Astrocyte (in vitro differentiated cells and primary cell): ENCODE measurements around the gene PXN. TPM values are rescaled to one million over a fixed set of nuclear protein-coding genes. Genes with fewer than 3 reads are reported as not detected.

Experiments
- DNase-seq: peaks from one replicate; pipeline ENCODE4 v3.0.0-alpha.2; 2010; ENCODE audit warnings: low read depth
- FAIRE-seq: peaks from 2 replicates; lab custom pipeline; 2011; peaks lifted over from hg19 to GRCh38; lab: Jason Lieb, UNC
- H2AFZ ChIP-seq: 2 replicates; pipeline ENCODE4 v1.6.0; 2012; ENCODE audit warnings: low read depth, low read length, inconsistent platforms
- H3K27ac ChIP-seq: 2 replicates; pipeline ENCODE4 v1.5.1; 2011; ENCODE audit warnings: low read depth, low read length, inconsistent platforms
- H3K27me3 ChIP-seq: 2 replicates; pipeline ENCODE4 v1.6.0; 2011; ENCODE audit warnings: low read length, inconsistent platforms; ENCODE audit not compliant: insufficient read depth
- H3K36me3 ChIP-seq: 2 replicates; pipeline ENCODE4 v1.5.1; 2011; ENCODE audit warnings: low read length, inconsistent platforms; ENCODE audit not compliant: insufficient read depth
- H3K4me1 ChIP-seq: 2 replicates; pipeline ENCODE4 v1.5.1; 2011; ENCODE audit warnings: low read length, inconsistent platforms; ENCODE audit not compliant: insufficient read depth
- H3K4me2 ChIP-seq: 2 replicates; pipeline ENCODE4 v1.6.0; 2012; ENCODE audit warnings: low read length, inconsistent platforms
- H3K4me3 ChIP-seq: 2 replicates; pipeline ENCODE4 v1.5.1; 2011; ENCODE audit warnings: low read depth, mild to moderate bottlenecking, low read length, inconsistent platforms; ENCODE audit not compliant: insufficient read depth
- H3K79me2 ChIP-seq: 2 replicates; pipeline ENCODE4 v1.6.0; 2012; ENCODE audit warnings: mild to moderate bottlenecking, low read length, inconsistent platforms; ENCODE audit not compliant: insufficient read depth
- H3K9ac ChIP-seq: 2 replicates; pipeline ENCODE4 v1.6.0; 2012; ENCODE audit warnings: mild to moderate bottlenecking, low read length, inconsistent platforms
- H3K9me3 ChIP-seq: 2 replicates; pipeline ENCODE4 v1.5.1; 2012; ENCODE audit warnings: low read depth, mild to moderate bottlenecking, low read length, inconsistent platforms; ENCODE audit not compliant: insufficient read depth
- H4K20me1 ChIP-seq: 2 replicates; pipeline ENCODE4 v1.6.0; 2012; ENCODE audit warnings: low read length, inconsistent platforms; ENCODE audit not compliant: insufficient read depth
- H3K27ac Mint-ChIP-seq: one replicate; pipeline ENCODE4 v1.8.0; 2021; ENCODE audit warnings: mild to moderate bottlenecking, mixed read lengths; ENCODE audit not compliant: unreplicated experiment
- H3K27me3 Mint-ChIP-seq: one replicate; pipeline ENCODE4 v1.8.0; 2021; ENCODE audit warnings: low read depth, mixed read lengths; ENCODE audit not compliant: unreplicated experiment
- H3K36me3 Mint-ChIP-seq: one replicate; pipeline ENCODE4 v1.8.0; 2021; ENCODE audit warnings: low read depth, mixed read lengths; ENCODE audit not compliant: unreplicated experiment
- H3K4me1 Mint-ChIP-seq: one replicate; pipeline ENCODE4 v1.8.0; 2021; ENCODE audit warnings: low read depth, mixed read lengths; ENCODE audit not compliant: unreplicated experiment
- H3K4me3 Mint-ChIP-seq: one replicate; pipeline ENCODE4 v1.8.0; 2021; ENCODE audit warnings: mild to moderate bottlenecking, moderate library complexity, mixed read lengths; ENCODE audit not compliant: unreplicated experiment
- H3K9me3 Mint-ChIP-seq: one replicate; pipeline ENCODE4 v1.8.0; 2021; ENCODE audit warnings: mild to moderate bottlenecking, mixed read lengths; ENCODE audit not compliant: unreplicated experiment
- CTCF ChIP-seq: IDR thresholded peaks from 2 replicates; pipeline ENCODE4 v1.5.1; 2011; ENCODE audit warnings: low read depth, mild to moderate bottlenecking, inconsistent platforms, low read length, moderate library complexity; ENCODE audit not compliant: insufficient read depth
- EZH2 ChIP-seq: IDR thresholded peaks from 2 replicates; pipeline ENCODE4 v1.6.1; 2012; ENCODE audit warnings: mild to moderate bottlenecking, low read length, inconsistent platforms; ENCODE audit not compliant: insufficient read depth
- total RNA-seq: library from RNA; stranded (reverse); gene quantifications from 2 replicates; pipeline ENCODE4 v1.2.1, GENCODE V29; 2021

The PXN gene
- total RNA-seq, 1 donor from 2014 or later: 151 TPM

- H2AFZ ChIP-seq: no peak overlapping the region
- no peak for TF ChIP-seq CTCF
- TF ChIP-seq EZH2: no peak
- no peaks in the 10 kb centered on the region for H3K9me3 ChIP-seq
- FAIRE-seq: no peak
- H3K4me1 ChIP-seq: no peaks in the 10 kb centered on the region
- H3K27me3 ChIP-seq: no peaks in the 10 kb centered on the region
- no peak overlapping the region for H3K27ac ChIP-seq
- no peak overlapping the region for H3K4me2 ChIP-seq
- H3K27ac Mint-ChIP-seq: no peak overlapping the region
- no peak overlapping the region for H3K9ac ChIP-seq
- no peak for DNase-seq
- peaks cover 59% of the 10 kb centered on the region for H4K20me1 ChIP-seq
- H3K9me3 Mint-ChIP-seq: no peaks in the 10 kb centered on the region
- H3K36me3 Mint-ChIP-seq: peaks cover 23% of the 10 kb centered on the region
- H3K27me3 Mint-ChIP-seq: no peaks in the 10 kb centered on the region
- no peak overlapping the region for H3K4me3 ChIP-seq
- H3K4me3 Mint-ChIP-seq: no peak overlapping the region
- peaks cover 34% of the 10 kb centered on the region for H3K36me3 ChIP-seq
- peaks cover 54% of the 10 kb centered on the region for H3K79me2 ChIP-seq
- no peaks in the 10 kb centered on the region for H3K4me1 Mint-ChIP-seq
Observed at GRCh38 chr12:120218680-120219606, 46.6 kb downstream of the PXN start.

- Histone ChIP-seq H3K79me2 (peaks cover 36% of the 10 kb centered on the region), H3K27me3 (no peaks in the 10 kb centered on the region), H3K4me2 (no peak overlapping the region), H3K27ac (no peak overlapping the region), H3K9ac (no peak overlapping the region), H2AFZ (no peak overlapping the region), H3K4me3 (no peak overlapping the region), H4K20me1 (peaks cover 51% of the 10 kb centered on the region), H3K36me3 (peaks cover 35% of the 10 kb centered on the region), H3K9me3 (no peaks in the 10 kb centered on the region), H3K4me1 (no peaks in the 10 kb centered on the region)
- Mint-ChIP-seq H3K4me3 (no peak overlapping the region), H3K27ac (no peak overlapping the region), H3K36me3 (peaks cover 14% of the 10 kb centered on the region), H3K9me3 (no peaks in the 10 kb centered on the region), H3K27me3 (no peaks in the 10 kb centered on the region), H3K4me1 (no peaks in the 10 kb centered on the region)
- DNase-seq: no peak
- FAIRE-seq: no peak
- TF ChIP-seq CTCF (no peak), EZH2 (no peak)
Observed at GRCh38 chr12:120216742-120217605, 48.6 kb downstream of the PXN start.
